Tongue (tissue), 2 donors: Measurements from ENCODE around the gene SBF2. TPM values are rescaled to one million over a fixed set of nuclear protein-coding genes. Genes with fewer than 3 reads are reported as not detected.
"Not testable (repeated sequence)": the region's sequence is repeated elsewhere in the genome, so short reads cannot be mapped to it uniquely, and the experiment has no call there.

ENCODE experiments used
- DNase-seq: peaks from one replicate; pipeline ENCODE4 v3.0.0-alpha.2; 2015
- total RNA-seq: library from RNA; depleted of rRNA; stranded (reverse); fragments of >200 nt; gene quantifications from one replicate; pipeline ENCODE4 v1.2.3, GENCODE V29; 2014

SBF2 gene
- total RNA-seq, 1 donor from 2014 or later = 54.8 TPM

DNA sequence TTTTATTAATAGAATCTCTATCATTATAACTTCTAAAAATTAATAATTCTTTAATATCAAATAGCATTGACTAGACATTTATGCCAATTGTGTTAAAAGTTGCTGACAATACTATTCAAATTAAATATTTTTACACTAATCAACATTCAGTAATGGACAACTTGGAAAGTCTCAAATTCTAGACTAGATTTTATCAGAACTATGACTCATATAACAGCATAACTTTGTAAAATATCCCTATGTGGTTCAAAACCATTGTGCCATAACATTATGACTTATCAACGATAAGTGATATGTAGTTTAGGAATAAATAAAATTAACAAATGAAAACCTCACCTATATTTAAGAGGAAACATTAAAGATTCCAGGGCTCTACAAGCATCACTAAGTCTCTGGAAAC lies 291.8 kb downstream of the SBF2 start:
- DNase-seq = no peak

DNA sequence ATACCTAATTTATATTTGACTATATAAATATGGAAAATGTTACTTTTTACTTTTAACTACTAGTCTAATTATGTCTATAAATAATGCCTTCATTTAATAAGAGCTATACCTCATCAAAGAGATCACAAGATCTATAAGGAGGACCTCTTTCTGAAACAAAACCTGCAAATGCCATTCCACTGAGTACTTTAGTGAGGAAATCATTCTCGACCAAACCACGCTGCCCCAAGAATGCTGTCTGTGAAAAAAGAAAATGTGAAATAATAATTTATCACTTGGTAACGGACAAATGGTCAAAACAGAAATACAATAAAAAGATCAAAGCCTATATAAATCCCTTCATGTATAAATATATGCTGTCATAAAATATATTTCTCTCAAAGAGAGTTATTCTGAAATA lies 301.7 kb downstream of the SBF2 start:
- no peak for DNase-seq

DNA sequence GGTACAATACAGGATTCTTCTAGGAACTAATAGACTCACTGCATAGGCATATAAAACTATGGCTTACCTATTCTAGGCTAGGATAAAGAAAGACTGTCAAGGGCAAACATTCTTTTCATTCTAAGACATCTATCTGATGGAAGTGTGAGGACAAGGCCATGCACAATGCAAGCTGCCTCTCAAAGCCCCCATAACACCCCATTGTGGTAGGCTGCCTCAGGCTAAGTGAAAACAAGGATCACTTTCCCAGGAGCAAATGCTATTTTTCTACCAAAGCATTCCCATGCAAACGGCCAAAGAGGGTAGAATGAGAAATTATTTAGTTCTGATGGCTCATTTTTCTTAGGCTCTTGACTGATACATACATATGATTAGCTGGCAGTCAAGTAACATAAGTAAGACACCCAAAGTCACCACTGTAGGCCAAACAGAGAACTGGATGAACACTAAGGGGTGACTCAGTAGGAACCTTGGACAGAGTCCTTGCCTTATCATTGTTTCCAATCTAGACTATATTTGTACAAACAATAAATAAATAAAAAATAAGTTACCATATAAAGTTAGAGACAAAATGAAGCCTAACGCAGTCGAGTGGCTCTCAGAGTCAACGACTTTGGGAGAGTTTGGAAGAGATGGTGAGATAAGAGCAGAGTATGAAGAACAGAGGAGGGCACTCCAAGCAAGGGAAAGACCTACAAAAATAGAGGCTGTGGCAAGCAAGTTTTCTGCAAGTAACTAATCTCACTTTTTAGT lies 303.6 kb downstream of the SBF2 start:
- DNase-seq = no peak

DNA sequence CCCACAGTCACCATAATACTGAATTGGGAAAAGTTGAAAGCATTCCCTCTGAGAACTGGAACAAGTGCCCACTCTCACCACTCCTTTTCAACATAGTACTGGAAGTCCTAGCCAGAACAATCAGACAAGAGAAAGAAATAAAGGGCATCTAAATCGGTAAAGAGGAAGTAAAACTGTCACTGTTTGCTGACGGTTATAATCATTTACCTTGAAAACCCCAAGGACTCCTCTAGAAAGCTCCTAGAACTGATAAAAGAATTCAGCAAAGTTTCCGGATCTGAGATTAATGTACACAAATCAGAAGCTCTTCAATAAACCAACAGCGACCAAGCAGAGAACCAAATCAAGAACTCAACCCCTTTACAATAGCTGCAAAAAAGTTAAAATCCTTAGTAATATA lies 306.7 kb downstream of the SBF2 start:
- DNase-seq = not testable (repeated sequence)

DNA sequence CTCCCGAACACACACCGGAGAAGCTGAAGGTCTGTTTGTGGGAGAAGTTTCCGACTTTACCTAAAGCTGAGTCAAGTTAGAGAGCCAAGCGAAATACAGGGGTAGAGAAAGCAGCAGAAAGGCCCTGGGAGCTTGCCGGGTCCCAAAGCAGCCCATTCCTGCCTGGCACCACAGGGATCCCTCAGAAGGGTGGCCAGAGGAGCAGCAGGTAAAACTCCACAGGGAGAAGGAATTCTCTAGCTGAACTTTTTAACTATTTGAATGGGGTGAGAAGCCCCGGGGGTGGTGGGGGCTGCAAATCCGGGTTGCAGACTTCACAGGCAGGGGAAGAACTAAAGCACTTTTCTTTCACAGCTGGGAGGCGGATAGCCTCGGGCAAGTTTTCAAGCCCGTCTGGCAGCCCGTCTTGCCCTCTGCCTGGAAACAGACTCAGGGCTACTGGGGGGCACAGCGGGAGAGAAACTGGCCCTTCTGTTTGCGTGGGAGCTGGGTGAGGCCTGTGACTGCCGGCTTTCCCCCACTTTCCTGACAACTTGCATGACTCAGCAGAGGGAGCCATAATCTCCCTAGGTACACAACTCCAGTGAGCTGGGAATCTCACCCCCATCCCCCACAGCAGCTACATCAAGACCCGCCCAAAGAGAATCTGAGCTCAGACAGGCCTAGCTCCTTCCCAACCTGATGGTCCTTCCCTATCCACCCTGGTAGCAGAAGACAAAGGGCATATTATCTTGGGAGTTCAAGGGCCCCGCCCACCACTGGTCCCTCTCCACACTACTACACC lies 311.0 kb downstream of the SBF2 start:
- no peak for DNase-seq

DNA sequence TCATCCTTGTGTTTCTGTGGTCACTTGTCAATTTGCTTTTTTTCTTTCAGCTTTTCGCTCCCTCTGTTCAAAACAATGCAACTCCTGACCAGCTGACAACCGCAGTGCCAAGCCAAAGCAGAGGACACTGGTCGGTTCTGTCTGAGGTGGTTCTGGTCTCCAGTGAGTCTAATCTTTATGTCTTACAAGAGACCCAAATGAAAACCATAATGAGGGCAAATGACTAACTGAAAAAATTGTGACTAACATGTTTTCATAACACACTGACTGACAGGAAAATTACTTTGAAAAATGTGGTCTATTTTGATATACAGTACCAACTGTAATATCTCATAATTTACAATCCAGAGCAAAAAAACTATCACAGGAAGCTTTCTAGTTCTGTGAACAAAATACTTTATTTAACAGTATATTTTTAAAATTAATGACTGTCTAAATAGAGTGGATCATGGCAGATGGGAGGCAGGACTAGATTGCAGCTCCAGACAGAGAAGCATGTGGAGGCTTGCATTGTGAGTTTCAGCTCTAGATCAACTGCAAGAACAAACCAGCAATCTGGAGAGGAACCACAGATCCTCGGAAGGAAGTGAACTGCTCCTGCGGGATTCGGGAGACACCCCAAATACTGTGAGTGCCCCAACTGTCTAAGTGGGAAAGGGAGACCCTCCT lies 311.8 kb downstream of the SBF2 start:
- no peak for DNase-seq

DNA sequence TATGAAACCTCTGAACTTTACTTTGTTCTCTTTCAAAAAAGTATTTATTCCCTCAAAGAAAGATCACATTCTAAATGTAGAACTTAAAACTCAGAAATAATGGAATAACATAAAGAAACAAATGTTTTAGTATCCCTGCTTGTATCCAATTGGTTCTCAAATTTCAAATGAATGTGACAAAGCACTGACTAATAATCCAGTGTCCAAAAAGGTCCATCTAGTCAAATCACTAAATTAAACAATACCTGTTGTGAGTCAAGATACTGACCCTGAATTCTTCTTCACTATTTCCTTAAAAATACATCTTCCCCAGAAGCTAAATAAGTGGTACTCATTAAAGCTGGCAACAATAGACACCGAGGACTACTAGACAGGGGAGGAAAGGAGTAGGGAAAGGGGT lies 313.1 kb downstream of the SBF2 start:
- DNase-seq = no peak

DNA sequence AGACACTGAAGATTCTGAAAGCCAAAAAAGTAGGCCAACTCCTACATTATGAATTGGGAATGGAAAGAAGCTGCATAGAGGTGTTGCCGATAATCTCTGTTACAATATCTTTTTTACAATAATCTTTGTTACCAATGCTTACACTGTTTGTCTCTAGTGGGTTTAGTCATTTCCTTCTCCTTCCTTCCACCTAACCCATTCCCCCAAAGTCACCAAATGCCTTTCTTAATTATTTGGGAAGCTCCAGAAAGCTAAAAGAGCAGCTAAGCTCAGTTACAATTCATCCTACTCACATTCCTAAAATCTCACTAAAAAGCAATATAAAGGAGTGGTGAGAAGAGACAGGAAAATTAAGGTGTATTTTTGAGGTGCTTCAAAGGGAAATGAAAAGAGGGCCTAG lies 316.5 kb downstream of the SBF2 start:
- no peak for DNase-seq

DNA sequence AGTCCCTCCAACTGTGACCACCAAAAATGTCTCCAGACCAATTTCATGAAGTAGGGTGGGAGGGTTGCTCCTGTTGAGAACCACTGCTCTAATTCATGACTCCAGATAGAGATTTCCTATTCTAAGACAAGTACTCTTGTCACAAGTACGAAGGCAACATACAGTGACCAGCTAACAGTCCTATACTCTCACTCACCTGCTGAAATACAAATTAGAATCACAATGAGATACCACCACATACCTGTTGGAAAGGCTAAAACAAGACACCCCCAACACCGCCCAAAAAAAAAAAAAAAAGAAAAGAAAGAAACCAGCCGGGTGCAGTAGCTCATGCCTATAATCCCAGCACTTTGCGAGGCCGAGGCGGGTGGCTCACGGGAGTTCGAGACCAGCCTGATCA lies 319.6 kb downstream of the SBF2 start:
- DNase-seq = no peak

DNA sequence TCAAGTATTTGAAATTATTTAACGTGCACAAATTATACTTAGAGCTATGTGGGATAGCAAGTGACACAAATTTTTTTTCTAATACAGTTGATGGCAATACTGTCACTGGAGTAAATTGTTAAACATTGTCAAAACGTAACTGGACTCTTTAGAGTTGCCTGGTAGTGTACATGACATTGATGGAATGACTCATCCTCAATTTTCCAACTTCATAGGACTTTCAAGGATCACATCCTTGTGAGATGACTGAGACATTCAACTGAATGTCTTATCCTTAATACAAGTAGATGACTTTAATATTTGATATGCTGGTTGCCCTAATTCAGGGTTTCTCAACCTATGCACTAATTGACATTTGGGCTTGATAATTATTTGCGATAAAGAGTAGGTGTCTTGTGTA lies 320.1 kb downstream of the SBF2 start:
- no peak for DNase-seq

DNA sequence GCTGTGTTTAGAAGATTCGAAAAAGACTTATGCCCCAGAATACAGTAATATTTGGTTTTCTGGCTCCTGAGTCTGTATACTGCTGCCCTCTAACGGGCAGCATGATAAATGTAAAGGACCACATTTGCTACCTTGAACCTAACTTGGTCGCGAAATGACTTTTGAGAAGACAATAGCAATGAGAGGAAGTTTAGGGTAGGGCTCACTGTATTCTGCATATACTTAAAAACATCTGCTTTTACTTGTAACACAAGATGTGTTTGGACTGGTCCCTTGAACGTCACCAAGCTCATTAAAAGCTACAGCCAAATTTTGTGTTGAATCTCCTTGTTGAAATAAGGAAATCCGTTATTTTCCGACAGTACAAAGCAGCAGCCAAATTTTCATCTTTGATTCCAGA lies 321.0 kb downstream of the SBF2 start:
- DNase-seq = peak; percentile 80

DNA sequence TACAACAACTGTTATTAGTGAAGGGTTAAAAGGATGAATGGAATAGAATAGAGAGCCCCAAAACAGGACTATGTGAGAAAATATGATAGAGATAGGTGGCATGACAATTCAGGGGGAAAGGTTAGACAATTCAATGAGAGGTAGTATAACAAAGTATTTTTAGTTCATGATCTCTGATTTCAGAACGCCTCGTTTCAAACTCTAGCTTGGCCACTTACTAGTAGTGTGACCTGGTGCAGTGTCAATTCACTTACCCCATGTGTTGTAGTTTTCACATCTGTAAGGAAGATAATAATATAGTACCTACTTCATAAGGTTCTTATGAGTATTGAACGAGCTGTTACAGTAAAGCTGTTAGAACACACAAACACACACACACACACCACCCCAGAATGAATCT lies 322.1 kb downstream of the SBF2 start:
- no peak for DNase-seq

DNA sequence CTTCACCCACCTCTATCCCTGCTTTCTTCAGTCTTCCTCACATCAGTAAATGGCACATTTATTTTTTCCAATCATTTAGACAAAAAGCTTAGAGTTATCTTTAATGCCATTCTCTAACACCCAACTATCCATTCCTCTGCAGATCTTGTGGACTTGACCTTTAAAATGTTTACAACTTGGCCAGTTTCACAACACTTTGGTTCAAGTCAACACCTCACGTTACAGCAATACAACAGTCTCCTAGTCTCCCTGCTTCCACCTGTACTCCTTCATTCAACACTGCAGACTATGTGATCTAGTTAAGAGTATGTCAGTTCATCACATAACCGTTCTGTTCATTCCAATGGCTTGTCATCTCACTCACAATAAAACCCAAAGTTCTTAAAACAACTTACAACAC lies 325.0 kb downstream of the SBF2 start:
- no peak for DNase-seq

DNA sequence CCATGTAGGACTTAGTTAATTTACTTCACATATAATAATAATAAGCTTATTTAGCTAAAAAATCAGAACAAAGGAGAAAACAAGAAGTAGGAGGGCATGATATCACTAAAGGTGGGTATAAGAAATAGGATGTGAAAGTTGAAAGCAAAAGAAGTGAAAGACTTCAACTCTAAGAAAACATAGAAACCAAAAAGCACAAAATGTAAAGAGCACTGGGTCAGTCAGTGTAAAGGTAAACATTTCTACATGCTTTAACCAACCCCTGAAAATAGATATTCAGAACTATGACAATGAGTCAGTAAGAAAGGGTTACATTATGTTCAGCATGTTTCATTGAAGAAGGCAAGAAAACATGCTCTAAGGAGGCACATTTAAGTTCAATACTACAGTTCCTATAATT lies 331.3 kb downstream of the SBF2 start:
- DNase-seq = no peak

DNA sequence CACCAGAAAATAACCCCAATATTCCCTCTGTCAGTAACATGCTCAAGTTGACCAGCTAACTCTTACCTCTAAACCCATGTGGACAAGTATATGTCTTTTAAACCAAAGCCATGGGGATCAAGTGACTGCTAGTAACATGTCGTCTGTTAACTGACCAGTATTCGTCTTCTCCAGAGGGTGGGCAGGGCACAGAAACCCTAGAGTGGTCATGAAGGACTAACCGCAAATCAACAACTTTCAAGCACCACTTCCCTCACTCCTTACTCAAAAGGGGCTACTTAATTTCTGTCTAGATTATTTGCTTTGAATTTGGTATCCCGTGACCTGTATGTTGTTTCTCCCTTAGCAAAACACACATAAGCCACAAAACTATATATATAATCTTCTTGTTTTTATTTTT lies 336.9 kb downstream of the SBF2 start:
- DNase-seq = no peak

DNA sequence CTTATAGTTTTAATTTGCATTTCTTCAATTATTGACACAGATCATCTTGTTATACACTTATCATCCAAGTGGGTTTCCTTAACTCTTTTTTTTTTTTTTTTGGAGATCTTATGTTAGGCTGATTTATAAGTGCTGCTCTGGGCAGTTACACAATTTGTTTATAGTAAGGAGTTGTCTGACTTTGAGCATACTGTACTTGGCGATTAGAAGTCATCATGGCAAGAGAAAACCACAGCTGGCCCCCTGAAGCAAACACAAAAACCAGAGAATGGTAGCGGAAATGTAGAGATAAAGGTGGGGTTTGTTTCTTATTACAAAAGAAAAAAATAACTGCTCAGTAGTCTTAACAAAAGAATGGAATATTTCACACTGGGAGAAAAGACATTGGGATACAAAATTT lies 337.5 kb downstream of the SBF2 start:
- no peak for DNase-seq

DNA sequence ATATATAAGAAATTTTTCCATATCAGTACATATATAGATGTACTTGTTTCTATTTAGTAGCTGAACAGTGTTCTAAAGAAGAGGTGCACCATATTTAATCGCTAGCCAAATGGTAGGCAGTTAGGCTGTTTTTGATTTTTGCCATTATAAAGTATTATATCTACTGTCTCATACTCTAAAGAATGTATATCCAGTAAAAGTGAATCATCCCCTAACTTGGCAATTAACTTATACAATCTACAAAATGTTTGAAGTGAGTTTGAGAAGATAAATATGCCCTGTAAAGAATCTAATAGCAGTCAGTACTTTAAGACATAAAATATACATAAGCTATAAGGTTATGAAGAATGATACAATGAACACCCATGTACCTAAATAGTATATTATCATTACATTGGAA lies 338.6 kb downstream of the SBF2 start:
- DNase-seq = no peak

DNA sequence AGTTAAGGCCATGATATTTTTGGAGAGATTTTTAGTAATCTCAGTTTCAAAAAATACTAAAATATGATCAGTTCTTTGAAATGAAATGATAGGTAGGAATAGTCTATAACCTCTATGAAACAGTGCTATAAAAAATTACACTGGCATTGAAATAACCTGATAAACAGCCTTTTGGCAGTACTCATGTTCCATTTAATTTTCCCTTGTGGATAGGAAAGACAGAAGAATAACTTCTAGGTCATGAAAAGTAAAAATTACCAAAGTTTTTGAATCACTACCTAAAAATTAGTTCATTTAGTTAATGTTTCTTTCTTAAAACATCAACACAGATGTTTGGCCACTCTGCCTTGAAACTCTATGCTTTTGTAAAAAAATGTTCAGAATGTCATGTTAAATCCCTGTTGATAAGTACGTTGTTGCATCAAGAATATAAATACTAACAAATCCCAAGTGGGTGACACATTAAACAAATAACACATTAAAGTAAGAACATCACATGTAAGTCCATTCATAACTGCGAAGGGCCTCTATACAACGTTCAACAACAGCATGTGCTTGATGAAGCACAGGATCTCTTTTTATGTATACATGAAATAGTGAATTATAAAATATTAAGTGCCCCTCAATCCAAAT lies 339.9 kb downstream of the SBF2 start:
- DNase-seq = no peak

DNA sequence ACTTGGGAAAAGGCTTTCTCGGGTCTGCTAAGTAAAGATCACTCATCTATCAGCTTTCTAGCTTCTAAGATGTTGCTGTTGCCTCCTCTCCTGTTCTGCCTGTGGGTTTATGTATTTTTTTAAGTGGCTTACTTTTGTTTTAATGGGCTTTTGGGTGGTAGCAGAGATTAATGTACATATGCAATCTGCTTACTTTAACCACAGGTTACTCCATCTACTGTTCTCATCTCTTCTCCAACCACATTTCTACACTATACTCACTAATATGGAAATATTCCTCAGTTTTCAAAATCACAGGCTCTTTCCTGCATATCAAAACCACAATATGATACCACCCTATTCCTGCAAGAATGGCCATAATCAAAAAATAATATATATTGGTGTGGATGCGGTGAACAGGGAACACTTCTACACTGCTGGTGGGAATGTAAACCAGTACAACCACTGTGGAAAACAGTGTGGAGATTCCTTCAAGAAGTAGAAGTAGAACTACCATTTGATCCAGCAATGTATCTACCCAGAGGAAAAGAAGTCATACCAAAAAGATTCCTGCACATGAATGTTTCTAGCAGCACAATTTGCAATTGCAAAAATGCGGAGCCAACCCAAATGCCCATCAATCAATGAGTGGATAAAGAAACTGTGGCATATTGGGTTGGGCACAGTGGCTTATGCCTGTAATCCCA lies 341.4 kb downstream of the SBF2 start:
- no peak for DNase-seq

DNA sequence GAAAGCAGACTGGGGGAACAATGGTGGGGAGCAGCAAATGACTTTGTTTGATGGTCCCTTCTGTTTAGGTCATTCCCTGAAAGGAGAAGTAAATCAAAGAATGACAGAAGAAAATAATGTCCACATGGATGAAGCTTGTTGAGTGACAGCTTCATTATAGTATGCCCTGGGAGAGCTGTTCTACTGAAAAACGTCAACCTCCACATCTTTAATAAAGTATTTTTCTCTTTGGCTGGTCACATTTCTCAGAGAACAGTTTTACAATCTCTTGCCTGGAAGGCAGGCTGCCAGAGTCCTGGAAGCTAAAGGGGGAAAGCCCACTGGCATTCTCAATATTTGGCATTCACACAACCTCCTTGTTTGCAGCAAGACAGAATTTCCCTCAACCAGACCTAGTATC lies 342.2 kb downstream of the SBF2 start:
- peak; percentile 18 for DNase-seq

DNA sequence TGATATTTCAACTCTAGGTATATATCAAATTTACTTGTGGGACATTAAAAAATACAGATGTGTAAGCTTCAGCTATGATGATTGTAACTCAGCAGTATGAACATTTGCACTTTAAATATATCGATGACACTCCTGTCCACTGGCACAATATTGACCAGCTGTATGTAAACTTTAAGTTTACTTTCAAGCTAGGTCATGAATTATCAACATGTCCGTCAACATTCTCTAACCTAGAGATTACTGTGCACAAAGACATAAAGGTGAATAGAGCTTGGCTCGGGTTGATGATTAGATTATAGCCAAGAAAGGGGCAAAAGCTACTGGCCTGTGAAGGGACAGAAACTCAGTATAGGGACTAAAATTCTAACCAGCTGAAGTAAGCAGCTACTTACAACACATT lies 343.6 kb downstream of the SBF2 start:
- no peak for DNase-seq

DNA sequence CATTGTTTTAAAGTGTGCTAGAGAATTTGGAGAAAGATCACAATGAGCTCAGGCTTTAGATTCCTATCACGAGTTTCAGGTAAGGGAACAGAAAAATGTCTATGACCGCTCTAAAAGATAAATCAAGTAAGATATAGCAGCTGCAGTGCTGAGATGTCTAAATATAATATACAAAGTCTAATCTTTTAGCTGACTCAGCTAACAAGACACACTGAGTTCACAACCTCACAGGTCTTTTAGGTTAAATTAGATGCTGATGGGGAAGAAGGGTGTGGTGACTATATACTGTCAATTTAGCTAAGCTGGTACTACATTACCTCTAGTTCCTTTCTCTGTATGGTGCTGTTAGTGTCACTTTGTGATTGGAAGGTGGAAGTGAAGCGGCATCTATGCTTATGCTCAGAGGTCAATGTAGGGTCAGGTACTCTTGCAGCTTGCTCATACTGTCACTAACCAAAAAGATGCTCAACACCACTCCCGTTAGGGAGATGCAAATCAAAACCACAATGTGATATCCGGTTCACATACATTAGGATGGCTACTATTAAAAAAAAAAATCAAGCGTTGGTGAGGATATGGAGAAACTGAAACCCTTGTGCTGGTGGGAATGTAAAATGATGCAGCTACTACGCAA lies 346.7 kb downstream of the SBF2 start:
- no peak for DNase-seq
